Caco-2 (cell line): ENCODE data around the gene MCTP2. TPM values are rescaled to one million over a fixed set of nuclear protein-coding genes. Genes with fewer than 3 reads are reported as not detected.
"Not testable (repeated sequence)": the region's sequence is repeated elsewhere in the genome, so short reads cannot be mapped to it uniquely, and the experiment has no call there.

Source experiments
- BruUV-seq: library from RNA; stranded (reverse); fragments of 400-500 nt; replicated peaks from 2 replicates; lab custom pipeline; 2021; lab: Mats Ljungman, UMichigan
- CTCF ChIA-PET: fragments of 300-600 bp; sonication (Branson Sonifier 250); formaldehyde crosslinking; loops from one replicate; lab custom pipeline; 2022; ENCODE audit warnings: antibody characterized with exemption; lab: Charles Lee
- POLR2A ChIA-PET: fragments of 300-600 bp; sonication (Branson Sonifier 250); formaldehyde crosslinking; loops from one replicate; lab custom pipeline; 2022; ENCODE audit warnings: antibody characterized with exemption; lab: Charles Lee
- DNase-seq, 2 experiments: peaks; one replicate each; pipeline versions ENCODE4 v3.0.0 to v3.0.0-alpha.2; 2020 to 2022
- H3K27me3 ChIP-seq: replicated peaks from 2 replicates; pipeline ENCODE4 v1.6.0; 2011; ENCODE audit warnings: low read length; ENCODE audit not compliant: control insufficient read depth, insufficient read depth
- H3K36me3 ChIP-seq: 2 replicates; pipeline ENCODE4 v1.5.1; 2011; ENCODE audit warnings: low read length; ENCODE audit not compliant: control insufficient read depth, insufficient read depth
- H3K4me1 ChIP-seq: fragments of 250-450 bp; sonication (Bioruptor Pico); 2 replicates; pipeline ENCODE4 v1.5.1; 2020; ENCODE audit warnings: mild to moderate bottlenecking
- H3K4me3 ChIP-seq: 2 replicates; pipeline ENCODE4 v1.5.1; 2011; ENCODE audit warnings: low read depth, mild to moderate bottlenecking, control low read depth, low read length
- H3K9me3 ChIP-seq: fragments of 250-450 bp; sonication (Bioruptor Pico); 2 replicates; pipeline ENCODE4 v1.5.1; 2020; ENCODE audit warnings: mild to moderate bottlenecking, moderate library complexity
- H3K27ac Mint-ChIP-seq: one replicate; pipeline ENCODE4 v1.8.0; 2022; ENCODE audit warnings: mixed read lengths; ENCODE audit not compliant: unreplicated experiment
- H3K27me3 Mint-ChIP-seq: one replicate; pipeline ENCODE4 v1.8.0; 2022; ENCODE audit warnings: mixed read lengths; ENCODE audit not compliant: insufficient read depth, unreplicated experiment
- H3K36me3 Mint-ChIP-seq: one replicate; pipeline ENCODE4 v1.8.0; 2022; ENCODE audit warnings: mild to moderate bottlenecking, mixed read lengths; ENCODE audit not compliant: insufficient read depth, unreplicated experiment
- H3K4me1 Mint-ChIP-seq: one replicate; pipeline ENCODE4 v1.8.0; 2022; ENCODE audit warnings: low read depth, mixed read lengths; ENCODE audit not compliant: unreplicated experiment
- H3K4me3 Mint-ChIP-seq: one replicate; pipeline ENCODE4 v1.8.0; 2022; ENCODE audit warnings: mild to moderate bottlenecking, moderate library complexity, mixed read lengths; ENCODE audit not compliant: unreplicated experiment
- H3K9me3 Mint-ChIP-seq: one replicate; pipeline ENCODE4 v1.8.0; 2022; ENCODE audit warnings: mixed read lengths; ENCODE audit not compliant: unreplicated experiment
- CTCF ChIP-seq, 2 experiments: fragments of 200-600 bp in 1 of 2; IDR thresholded peaks; 1 replicate in 1 of 2; 2 replicates in 1 of 2; pipeline versions ENCODE4 v1.5.1 to v1.8.0; 2011 to 2022; ENCODE audit warnings: antibody characterized with exemption in 1 of 2, control low read depth in 1 of 2, inconsistent platforms in 1 of 2, low read depth in 1 of 2, low read length in 1 of 2, mild to moderate bottlenecking in 1 of 2, moderate library complexity in 1 of 2; ENCODE audit not compliant: insufficient read depth in 1 of 2, severe bottlenecking in 1 of 2, unreplicated experiment in 1 of 2
- intact Hi-C: fragments of 100-400 bp; cut with micrococcal nuclease; formaldehyde crosslinking; loops from one replicate; pipeline ENCODE4 v1.10.0; 2022; ENCODE audit not compliant: unreplicated experiment
- total RNA-seq: library from RNA; stranded (reverse); gene quantifications from 2 replicates; pipeline ENCODE4 v1.2.3, GENCODE V29; 2022

The MCTP2 gene
- total RNA-seq, 1 experiment from 2014 or later = 9.9 TPM

GRCh38 chr15:94485148-94485719, 253.9 kb downstream of the MCTP2 start:
- CTCF ChIA-PET = no interaction called here
- intact Hi-C loops = no loop called here
- peaks cover 12% of the 10 kb centered on the region for H3K36me3 Mint-ChIP-seq

GRCh38 chr15:94487635-94488034, 256.3 kb downstream of the MCTP2 start:
- H3K4me3 ChIP-seq = no peak overlapping the region
- no peaks in the 10 kb centered on the region for H3K9me3 ChIP-seq
- no peak overlapping the region for H3K27ac Mint-ChIP-seq
- no peak for TF ChIP-seq CTCF (IDR thresholded peaks at IDR 0.05; ENCODE audit: insufficient read depth in 1 of 2, low read depth in 1 of 2, low read length in 1 of 2, severe bottlenecking in 1 of 2, unreplicated experiment in 1 of 2)
- no peaks in the 10 kb centered on the region for H3K27me3 ChIP-seq
- peaks cover 5% of the 10 kb centered on the region for H3K36me3 Mint-ChIP-seq
- DNase-seq = no peak
- ChIA-PET CTCF (no interaction called here), POLR2A (no interaction called here)
- no TSS peak for BruUV-seq
- no peak overlapping the region for H3K4me3 Mint-ChIP-seq
- H3K4me1 Mint-ChIP-seq = no peaks in the 10 kb centered on the region
- intact Hi-C loops = no loop called here
- H3K4me1 ChIP-seq = no peaks in the 10 kb centered on the region
- no peaks in the 10 kb centered on the region for H3K36me3 ChIP-seq
- no peaks in the 10 kb centered on the region for H3K9me3 Mint-ChIP-seq
- no peaks in the 10 kb centered on the region for H3K27me3 Mint-ChIP-seq

More at GRCh38 chr15:94485148-94485719, 253.9 kb downstream of the MCTP2 start:
- Mint-ChIP-seq H3K9me3 (no peaks in the 10 kb centered on the region), H3K27me3 (no peaks in the 10 kb centered on the region), H3K4me3 (no peak overlapping the region), H3K27ac (no peak overlapping the region), H3K4me1 (no peaks in the 10 kb centered on the region)
- Histone ChIP-seq H3K9me3 (no peaks in the 10 kb centered on the region), H3K36me3 (no peaks in the 10 kb centered on the region), H3K4me3 (no peak overlapping the region), H3K4me1 (0 out of 2 replicates have a peak, but pooled peaks cover 3% of the 10 kb centered on the region), H3K27me3 (no peaks in the 10 kb centered on the region)
- POLR2A ChIA-PET = no interaction called here
- no peak for TF ChIP-seq CTCF (IDR thresholded peaks at IDR 0.05; ENCODE audit: insufficient read depth in 1 of 2, low read depth in 1 of 2, low read length in 1 of 2, severe bottlenecking in 1 of 2, unreplicated experiment in 1 of 2)
- no TSS peak for BruUV-seq
- no peak for DNase-seq

- H3K27me3 ChIP-seq = no peaks in the 10 kb centered on the region
- H3K4me1 Mint-ChIP-seq = no peaks in the 10 kb centered on the region
- H3K36me3 ChIP-seq = no peaks in the 10 kb centered on the region
- no peak overlapping the region for H3K4me3 ChIP-seq
- no peak overlapping the region for H3K4me3 Mint-ChIP-seq
- intact Hi-C loops = no loop called here
- H3K9me3 Mint-ChIP-seq = peaks cover 10% of the 10 kb centered on the region
- H3K27me3 Mint-ChIP-seq = peaks cover 6% of the 10 kb centered on the region
- no peak for TF ChIP-seq CTCF (IDR thresholded peaks at IDR 0.05; ENCODE audit: insufficient read depth in 1 of 2, low read depth in 1 of 2, low read length in 1 of 2, severe bottlenecking in 1 of 2, unreplicated experiment in 1 of 2)
- CTCF ChIA-PET = no interaction called here
- H3K4me1 ChIP-seq = no peaks in the 10 kb centered on the region
- no peak overlapping the region for H3K27ac Mint-ChIP-seq
- POLR2A ChIA-PET = no interaction called here
- no peaks in the 10 kb centered on the region for H3K9me3 ChIP-seq
- no TSS peak for BruUV-seq
- H3K36me3 Mint-ChIP-seq = no peaks in the 10 kb centered on the region
- no peak for DNase-seq
Observed at GRCh38 chr15:94493176-94493575, 261.8 kb downstream of the MCTP2 start.

- H3K36me3 ChIP-seq, H3K4me3 Mint-ChIP-seq, H3K4me1 Mint-ChIP-seq, H3K27me3 Mint-ChIP-seq, intact Hi-C loops, BruUV-seq, DNase-seq, H3K4me1 ChIP-seq, H3K27me3 ChIP-seq, H3K9me3 ChIP-seq, H3K36me3 Mint-ChIP-seq, H3K4me3 ChIP-seq, POLR2A ChIA-PET, CTCF ChIA-PET, H3K27ac Mint-ChIP-seq: not testable (repeated sequence)
- peaks cover 10% of the 10 kb centered on the region for H3K9me3 Mint-ChIP-seq
Observed at GRCh38 chr15:94493586-94493985, 262.2 kb downstream of the MCTP2 start.
